IPS-NIHi11 (cell line): Measurements from ENCODE around the gene CHST14.

ENCODE experiments used
- DNase-seq: peaks from one replicate; pipeline ENCODE4 v3.0.0; 2012; ENCODE audit warnings: mixed read lengths, low spot score

Gene CHST14

GRCh38 chr15:40463279-40463678 lies 7.5 kb upstream of the CHST14 start:
- no peak for DNase-seq

- DNase-seq = no peak
Observed at GRCh38 chr15:40463886-40464545, 6.8 kb upstream of the CHST14 start.

GRCh38 chr15:40464595-40465185 lies 6.1 kb upstream of the CHST14 start:
- no peak for DNase-seq

GRCh38 chr15:40465939-40466338 lies 4.8 kb upstream of the CHST14 start:
- no peak for DNase-seq

- no peak for DNase-seq
Observed at GRCh38 chr15:40466426-40467260, 4.1 kb upstream of the CHST14 start.

GRCh38 chr15:40467261-40467615 lies 3.5 kb upstream of the CHST14 start:
- no peak for DNase-seq

- DNase-seq = no peak
Observed at GRCh38 chr15:40468898-40469331, 1.9 kb upstream of the CHST14 start.

- DNase-seq = no peak
Observed at GRCh38 chr15:40469776-40470390, 901 bp upstream of the CHST14 start.

- no peak for DNase-seq
Observed at GRCh38 chr15:40471105-40471807, 472 bp downstream of the CHST14 start.

GRCh38 chr15:40471808-40472150 lies 995 bp downstream of the CHST14 start:
- peak; percentile 58 for DNase-seq

- DNase-seq = no peak
Observed at GRCh38 chr15:40472171-40472727, 1.5 kb downstream of the CHST14 start.

- DNase-seq = no peak
Observed at GRCh38 chr15:40474581-40474980, 3.8 kb downstream of the CHST14 start.

GRCh38 chr15:40477642-40478327 lies 7.0 kb downstream of the CHST14 start:
- DNase-seq = no peak

- DNase-seq = no peak
Observed at GRCh38 chr15:40479024-40479423, 8.2 kb downstream of the CHST14 start.

- no peak for DNase-seq
Observed at GRCh38 chr15:40481341-40482074, 10.7 kb downstream of the CHST14 start.

- DNase-seq = no peak
Observed at GRCh38 chr15:40483919-40484318, 13.1 kb downstream of the CHST14 start.

GRCh38 chr15:40486066-40486770 lies 15.4 kb downstream of the CHST14 start:
- no peak for DNase-seq

- no peak for DNase-seq
Observed at GRCh38 chr15:40487816-40488682, 17.3 kb downstream of the CHST14 start.
